ENCODE results near the gene RAN. TPM values are rescaled to one million over a fixed set of nuclear protein-coding genes. Genes with fewer than 3 reads are reported as not detected.
"Not testable (repeated sequence)": the region's sequence is repeated elsewhere in the genome, so short reads cannot be mapped to it uniquely, and the experiment has no call there.

Gene RAN
- total RNA-seq: 1,179 and 1,208 TPM in 2 replicates

- intact Hi-C loops (cut with micrococcal nuclease): loop anchor here (1.0 to 10.0 kb wide), 3 partner anchors 32 to 1073 kb away; partner anchors contain the start of genes EP400 and STX2
These were observed at the start of gene RAN for GRCh38 chr12:130871286-130872178. RAN (plus strand) TSS chr12:130872066; CDS start chr12:130872594, 528 bp downstream.

GRCh38 chr12:130825771-130826150 lies 46.1 kb upstream of the RAN start:
- intact Hi-C loops (cut with micrococcal nuclease): no loop called here

DNA sequence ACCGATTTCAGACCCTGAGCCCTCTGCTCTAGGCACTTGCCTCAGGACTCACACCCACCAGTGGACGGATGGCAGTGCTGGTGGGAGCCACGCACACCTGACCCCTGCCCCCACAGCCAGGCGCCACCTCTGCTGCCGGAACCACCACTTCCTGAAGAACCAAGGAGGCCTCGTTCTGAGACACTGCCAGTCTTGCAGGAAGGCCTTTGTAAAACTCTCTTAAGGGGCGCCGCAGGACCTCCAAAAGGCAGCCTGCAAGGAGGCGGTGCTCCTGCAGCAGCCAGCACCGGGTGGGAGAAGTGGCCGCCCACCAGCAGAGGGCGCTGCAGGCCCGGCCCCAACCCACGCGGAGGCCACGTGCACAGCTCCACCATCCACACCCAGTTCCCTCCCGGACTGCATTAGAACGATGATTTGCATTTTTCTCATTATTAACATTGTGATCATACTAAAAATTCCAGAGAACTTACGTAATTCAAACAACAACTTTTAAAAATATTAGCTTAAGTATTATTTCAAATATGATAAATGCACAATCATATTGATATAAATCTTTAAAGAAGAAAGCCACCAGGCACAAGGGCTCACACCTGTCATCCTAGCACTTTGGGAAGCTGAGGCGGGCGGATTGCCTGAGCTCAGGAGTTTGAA lies 45.6 kb upstream of the RAN start:
- intact Hi-C loops (cut with micrococcal nuclease): no loop called here

GRCh38 chr12:130827432-130827831 lies 44.4 kb upstream of the RAN start:
- intact Hi-C loops (cut with micrococcal nuclease): no loop called here

DNA sequence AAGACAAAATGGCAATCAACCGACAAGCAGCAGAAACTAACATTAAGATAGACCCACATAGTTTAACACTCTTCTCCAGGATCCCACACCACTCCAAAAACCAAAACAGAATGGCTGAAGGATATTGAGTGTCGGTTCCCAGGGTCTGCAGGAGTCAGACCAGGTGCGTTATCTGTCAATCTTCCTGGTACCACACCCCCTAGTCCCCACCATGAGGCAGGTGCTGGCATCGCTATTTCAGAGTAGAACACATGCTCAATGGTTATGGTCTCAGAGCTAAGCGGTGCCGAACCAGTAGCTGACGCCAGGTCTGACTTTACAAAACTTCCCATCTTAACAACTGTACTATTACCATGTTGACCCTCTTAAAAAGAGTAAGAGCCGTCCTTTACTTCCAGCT lies 43.0 kb upstream of the RAN start:
- intact Hi-C loops (cut with micrococcal nuclease): no loop called here

DNA sequence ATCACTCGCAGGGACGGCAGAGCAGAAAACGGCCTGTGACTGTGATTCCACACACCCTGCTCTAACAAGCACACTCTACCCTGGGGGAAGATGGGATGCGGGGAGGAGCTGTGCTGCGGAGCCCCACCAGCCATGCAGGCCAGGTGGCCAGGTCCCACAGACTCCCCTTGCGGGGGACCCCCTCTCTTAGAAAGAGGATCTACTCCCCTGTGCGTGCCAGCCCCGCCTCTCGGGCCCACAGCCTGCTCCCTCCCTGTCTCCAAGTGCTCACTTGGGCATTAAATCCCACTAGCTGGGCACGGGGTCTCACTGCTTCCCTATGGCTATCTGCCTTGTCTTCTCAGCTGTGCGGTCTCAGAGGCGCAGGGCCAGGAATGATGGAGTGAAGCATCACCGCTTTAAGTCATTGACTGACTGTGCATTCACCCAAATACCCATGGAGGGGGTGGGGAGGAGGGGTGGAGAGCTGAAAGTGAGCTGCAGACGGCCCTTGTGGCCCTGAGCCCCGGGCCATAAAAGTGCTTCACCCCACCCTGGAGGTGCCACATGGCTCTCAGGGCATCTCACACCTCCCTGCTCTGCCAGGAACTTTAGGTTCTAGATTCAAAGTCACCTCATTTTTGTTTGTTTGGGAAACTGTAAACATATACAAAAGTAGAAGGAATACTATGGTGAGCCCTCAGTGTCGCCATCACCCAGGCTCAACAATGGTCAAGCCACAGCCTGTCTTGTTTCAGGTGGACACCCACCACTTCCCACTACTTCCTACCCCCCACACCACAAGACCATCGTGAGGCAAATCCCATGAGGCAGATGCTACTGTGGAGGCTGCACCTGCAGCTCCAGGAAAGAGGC lies 42.2 kb upstream of the RAN start:
- intact Hi-C loops (cut with micrococcal nuclease): no loop called here

DNA sequence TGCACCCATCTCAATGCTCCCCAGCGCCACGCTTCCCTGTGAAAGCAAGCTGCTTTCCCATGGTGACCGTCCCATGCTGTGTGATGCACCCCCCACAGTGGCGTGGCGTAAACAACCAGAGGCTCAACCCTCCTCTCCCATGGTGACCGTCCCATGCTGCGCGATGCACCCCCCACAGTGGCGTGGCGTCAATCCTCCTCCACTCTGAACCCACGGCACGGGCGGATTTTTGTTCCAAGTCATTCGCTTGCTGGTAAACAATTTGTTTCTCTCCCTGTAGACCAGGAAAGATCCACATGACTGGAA lies 41.7 kb upstream of the RAN start:
- intact Hi-C loops (cut with micrococcal nuclease): no loop called here

- intact Hi-C loops (cut with micrococcal nuclease): no loop called here
These were observed 40.6 kb upstream of the RAN start for GRCh38 chr12:130831246-130831645.

- intact Hi-C loops (cut with micrococcal nuclease): no loop called here
These were observed 39.9 kb upstream of the RAN start for GRCh38 chr12:130831876-130832405.

- intact Hi-C loops (cut with micrococcal nuclease): no loop called here
These were observed 39.2 kb upstream of the RAN start for GRCh38 chr12:130832561-130833209.

- intact Hi-C loops (cut with micrococcal nuclease): no loop called here
These were observed 36.9 kb upstream of the RAN start for GRCh38 chr12:130835011-130835410.

DNA sequence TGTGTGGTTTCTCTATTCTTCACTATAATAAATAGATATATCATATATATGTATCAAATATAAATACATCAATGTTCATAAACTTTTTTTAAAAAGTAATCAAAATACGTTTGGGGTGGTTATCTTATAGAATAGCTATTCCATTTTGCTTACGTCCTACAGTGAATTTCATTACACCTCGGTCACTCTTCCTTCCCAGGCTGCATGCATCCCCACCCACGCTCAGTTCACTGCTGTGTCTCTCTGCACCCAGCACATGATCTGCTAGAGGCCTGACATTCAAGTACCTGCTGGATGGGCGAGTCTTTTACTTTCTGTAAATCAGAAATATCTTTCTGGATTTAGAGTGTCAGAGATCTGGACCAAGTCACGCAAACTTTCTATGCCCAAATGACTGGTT lies 36.4 kb upstream of the RAN start:
- intact Hi-C loops (cut with micrococcal nuclease): no loop called here

- intact Hi-C loops (cut with micrococcal nuclease): loop anchor here (1.0 to 2.0 kb wide), 2 partner anchors 19 to 42 kb away; no protein-coding TSS in a partner anchor
These were observed 33.4 kb upstream of the RAN start for GRCh38 chr12:130838284-130838950.

DNA sequence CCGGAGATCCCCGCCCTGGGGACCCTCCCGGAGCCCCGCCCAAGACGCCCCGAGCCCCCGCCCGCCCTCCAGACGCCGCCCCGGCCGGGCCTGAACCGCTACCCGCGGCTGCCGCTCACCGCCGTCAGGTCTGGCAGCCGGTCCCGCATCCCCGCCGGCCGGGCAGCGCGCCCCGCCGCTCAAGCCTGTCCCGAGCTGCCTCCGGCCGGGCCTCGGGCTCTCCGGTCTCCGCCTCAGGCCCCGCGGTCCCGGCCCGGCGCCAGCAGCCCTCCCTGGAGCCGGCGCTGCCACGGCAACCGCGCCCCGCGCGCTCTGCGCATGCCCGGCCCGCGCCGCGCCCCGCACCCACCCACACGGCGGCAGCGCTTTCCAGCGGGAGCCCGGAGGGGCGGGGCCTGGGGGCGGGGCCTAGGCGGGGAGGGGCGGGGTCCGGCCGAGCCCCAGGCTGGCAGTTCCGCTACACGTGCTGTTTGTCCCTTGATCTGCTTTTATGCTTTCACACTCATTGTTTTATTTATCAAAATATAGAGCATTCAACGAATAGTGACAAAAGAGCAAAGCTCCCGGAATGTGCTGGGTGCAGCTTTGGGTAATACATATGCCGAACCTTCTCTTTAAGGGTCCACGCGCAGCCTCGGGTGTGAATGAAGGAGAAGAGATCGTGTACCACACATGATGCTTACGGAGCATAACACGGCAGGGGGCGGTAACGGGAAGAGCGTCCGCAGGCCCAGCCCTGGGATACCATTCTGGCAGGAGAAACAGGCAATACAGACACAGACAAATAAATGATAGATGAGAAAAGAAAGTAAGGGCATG lies 32.7 kb upstream of the RAN start, which contains the start of gene STX2:
STX2 (minus strand) TSS at position 300 of the 819 bp plus-strand sequence; CDS start at position 149, 151 bp downstream.
- intact Hi-C loops (cut with micrococcal nuclease): loop anchor here (1.0 to 2.0 kb wide), 3 partner anchors 20 to 42 kb away; partner anchors contain the start of gene RAN

GRCh38 chr12:130839770-130840404 lies 32.0 kb upstream of the RAN start:
- intact Hi-C loops (cut with micrococcal nuclease): loop anchor here (1.0 to 2.0 kb wide), 2 partner anchors 32 to 43 kb away; partner anchors contain the start of gene RAN

DNA sequence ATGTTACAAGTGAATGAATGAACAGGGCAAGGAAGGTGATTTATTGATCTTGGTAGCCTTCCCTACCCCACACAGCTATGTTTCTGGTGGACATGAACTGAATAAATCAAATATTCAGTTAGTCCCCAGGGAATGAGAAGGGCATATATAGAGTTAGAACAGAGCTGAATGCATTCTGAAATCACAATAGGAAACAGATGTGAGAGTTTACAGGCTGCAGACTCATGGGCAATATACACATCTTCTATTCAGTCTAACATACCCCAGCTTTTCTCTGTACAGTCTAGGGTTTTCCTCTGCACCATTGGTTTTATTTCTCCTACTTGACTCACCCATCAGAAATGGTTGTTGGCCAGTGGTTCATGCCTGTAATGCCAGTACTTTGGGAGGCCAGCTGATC lies 25.5 kb upstream of the RAN start:
- intact Hi-C loops (cut with micrococcal nuclease): no loop called here

- intact Hi-C loops (cut with micrococcal nuclease): no loop called here
These were observed 24.8 kb upstream of the RAN start for GRCh38 chr12:130847112-130847511.

GRCh38 chr12:130848105-130848504 lies 23.8 kb upstream of the RAN start:
- intact Hi-C loops (cut with micrococcal nuclease): not testable (repeated sequence)
